Lung (tissue), 12 donors: ENCODE data around the gene TMX1. TPM values are rescaled to one million over a fixed set of nuclear protein-coding genes. Genes with fewer than 3 reads are reported as not detected.

Experiments
- ATAC-seq: fragments of 200-7000 bp; cut with Tn5 transposase; one replicate; pipeline ENCODE4 v1.9.1; 2020; ENCODE audit warnings: moderate number of reproducible peaks; ENCODE audit not compliant: insufficient read depth, low FRiP score
- DNase-seq, 3 donors: peaks; one replicate each; pipeline ENCODE4 v3.0.0-alpha.2; 2013 to 2017
- H3K27ac ChIP-seq, 2 donors: one replicate each; pipeline ENCODE4 v1.5.1; 2013; ENCODE audit warnings: mild to moderate bottlenecking in 2 of 2, moderate library complexity in 2 of 2, control low read depth in 1 of 2, inconsistent platforms in 1 of 2, low read depth in 1 of 2, low read length in 1 of 2
- H3K27me3 ChIP-seq, 3 donors: one replicate each; pipeline ENCODE4 v1.5.1; 2013; ENCODE audit warnings: low read length in 2 of 3; ENCODE audit not compliant: control insufficient read depth in 3 of 3, insufficient read depth in 3 of 3
- H3K36me3 ChIP-seq, 4 donors: one replicate each; pipeline ENCODE4 v1.5.1; 2013; ENCODE audit warnings: low read length in 4 of 4, mild to moderate bottlenecking in 1 of 4, moderate library complexity in 1 of 4; ENCODE audit not compliant: control insufficient read depth in 4 of 4, insufficient read depth in 4 of 4
- H3K4me1 ChIP-seq, 5 donors: one replicate each; pipeline ENCODE4 v1.5.1; 2013; ENCODE audit warnings: low read length in 5 of 5, mild to moderate bottlenecking in 2 of 5, moderate library complexity in 1 of 5; ENCODE audit not compliant: control insufficient read depth in 5 of 5, insufficient read depth in 5 of 5
- H3K4me3 ChIP-seq: one replicate; pipeline ENCODE4 v1.5.1; 2013; ENCODE audit warnings: mild to moderate bottlenecking, control low read depth, moderate library complexity
- H3K9ac ChIP-seq, 2 donors: one replicate each; pipeline ENCODE4 v1.5.1; 2013; ENCODE audit warnings: low read length in 2 of 2, control low read depth in 1 of 2; ENCODE audit not compliant: insufficient read depth in 1 of 2
- H3K9me3 ChIP-seq, 4 donors: one replicate each; pipeline ENCODE4 v1.5.1; 2013; ENCODE audit warnings: low read length in 3 of 4, mild to moderate bottlenecking in 1 of 4, moderate library complexity in 1 of 4; ENCODE audit not compliant: control insufficient read depth in 4 of 4, insufficient read depth in 3 of 4
- WGBS, 2 donors: extraction: QIAGEN DNeasy Blood & Tissue Kit; methylation state at CpG; one replicate each; pipeline ENCODE4 v1.1.7; 2013; 5-methylcytosine and 5-hydroxymethylcytosine counted together
- polyA plus RNA-seq, 2 donors: library from polyadenylated mRNA; stranded (reverse); fragments of 200-250 nt; gene quantifications; one replicate each; pipeline ENCODE4 v1.2.1, GENCODE V29; 2013
- total RNA-seq, 2 donors: library from RNA; depleted of rRNA in 1 of 2; stranded (reverse); fragments of >200 nt in 1 of 2; gene quantifications; one replicate each; pipeline ENCODE4 v1.2.1, GENCODE V29; 2014 to 2021
- TF ChIP-seq, protein P1 (sequence below): IDR thresholded peaks from 2 replicates; pipeline ENCODE4 v1.5.1; 2012; ENCODE audit warnings: mild to moderate bottlenecking; ENCODE audit errors: control extremely low read depth, extremely low read depth
- donor health status: control.
- donor health status: control.
- donor health status: Bipolar disorder and iron deficiency.
- donor health status: healthy.
- donor health status: DM: yes; HTN: yes; CAD: no.

The TMX1 gene
- total and polyA plus RNA-seq, 4 donors, result 6.8 to 31.7 (median 26.3) TPM

DNA sequence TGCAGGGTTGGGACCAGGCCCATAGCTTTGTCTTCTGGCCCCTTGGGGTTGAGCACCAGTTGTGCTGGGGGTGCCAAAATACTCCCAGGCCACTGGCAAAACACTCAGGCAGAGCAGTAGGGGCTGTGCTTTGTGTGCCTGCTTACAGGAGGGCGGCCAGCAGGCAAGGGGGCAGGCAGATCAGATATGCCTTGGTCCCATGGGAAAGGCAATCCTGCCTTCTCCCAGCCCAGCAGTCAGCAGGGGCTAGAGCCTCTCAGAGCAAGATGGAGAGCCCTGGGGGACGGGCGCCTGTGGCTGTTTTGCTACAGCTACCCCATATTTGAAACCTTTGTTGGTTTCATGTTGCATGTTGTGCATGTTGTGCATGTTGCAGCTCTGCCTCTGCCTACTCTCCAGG, 36.2 kb upstream of the TMX1 start:
- peaks cover 0 to 2% (median 0%) of the 10 kb centered on the region in 4 donors for H3K9me3 ChIP-seq
- ATAC-seq (no peak), DNase-seq (no peak)
- no peaks in the 10 kb centered on the region for H3K36me3 ChIP-seq
- peaks cover 0 to 2% (median 2%) of the 10 kb centered on the region in 3 donors for H3K27me3 ChIP-seq
- no peaks in the 10 kb centered on the region for H3K4me1 ChIP-seq
- TF ChIP-seq, protein P1, sequence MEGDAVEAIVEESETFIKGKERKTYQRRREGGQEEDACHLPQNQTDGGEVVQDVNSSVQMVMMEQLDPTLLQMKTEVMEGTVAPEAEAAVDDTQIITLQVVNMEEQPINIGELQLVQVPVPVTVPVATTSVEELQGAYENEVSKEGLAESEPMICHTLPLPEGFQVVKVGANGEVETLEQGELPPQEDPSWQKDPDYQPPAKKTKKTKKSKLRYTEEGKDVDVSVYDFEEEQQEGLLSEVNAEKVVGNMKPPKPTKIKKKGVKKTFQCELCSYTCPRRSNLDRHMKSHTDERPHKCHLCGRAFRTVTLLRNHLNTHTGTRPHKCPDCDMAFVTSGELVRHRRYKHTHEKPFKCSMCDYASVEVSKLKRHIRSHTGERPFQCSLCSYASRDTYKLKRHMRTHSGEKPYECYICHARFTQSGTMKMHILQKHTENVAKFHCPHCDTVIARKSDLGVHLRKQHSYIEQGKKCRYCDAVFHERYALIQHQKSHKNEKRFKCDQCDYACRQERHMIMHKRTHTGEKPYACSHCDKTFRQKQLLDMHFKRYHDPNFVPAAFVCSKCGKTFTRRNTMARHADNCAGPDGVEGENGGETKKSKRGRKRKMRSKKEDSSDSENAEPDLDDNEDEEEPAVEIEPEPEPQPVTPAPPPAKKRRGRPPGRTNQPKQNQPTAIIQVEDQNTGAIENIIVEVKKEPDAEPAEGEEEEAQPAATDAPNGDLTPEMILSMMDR, result no peak
- no peak overlapping the region for H3K4me3 ChIP-seq
- WGBS, 2 donors, result 95 to 97% methylated on average over 3 of the region's 3 CpGs
- no peak overlapping the region for H3K9ac ChIP-seq
- no peak overlapping the region for H3K27ac ChIP-seq

DNA sequence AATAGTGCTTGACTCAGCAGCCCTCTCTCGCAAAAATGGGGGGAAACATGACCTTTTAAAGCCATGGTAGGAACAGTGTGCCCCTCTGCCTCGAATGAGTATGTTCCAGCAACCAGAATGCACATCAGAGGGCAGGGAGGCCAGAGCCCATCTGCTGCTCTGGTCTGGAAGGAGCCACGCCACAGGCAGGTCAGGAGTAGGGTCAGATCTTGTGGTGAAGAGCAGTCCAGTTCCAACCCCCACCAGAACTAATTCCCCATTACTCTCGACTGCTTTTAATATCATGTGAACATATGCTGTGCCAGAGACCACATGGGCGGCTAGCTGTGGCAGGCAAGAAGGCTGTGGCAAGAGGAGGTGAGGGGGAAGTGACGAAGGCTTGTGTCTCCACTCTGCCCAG, 34.6 kb upstream of the TMX1 start:
- H3K27ac ChIP-seq, result no peak overlapping the region
- WGBS, 2 donors, result 66 to 76% methylated on average over 6 of the region's 6 CpGs
- no peaks in the 10 kb centered on the region for H3K36me3 ChIP-seq
- ATAC-seq, result no peak
- peaks cover 0 to 2% (median 2%) of the 10 kb centered on the region in 3 donors for H3K27me3 ChIP-seq
- no peak overlapping the region for H3K4me3 ChIP-seq
- peaks cover 0 to 2% (median 0%) of the 10 kb centered on the region in 4 donors for H3K9me3 ChIP-seq
- DNase-seq, result no peak
- TF ChIP-seq, protein P1, result no peak
- no peaks in the 10 kb centered on the region for H3K4me1 ChIP-seq
- no peak overlapping the region for H3K9ac ChIP-seq

DNA sequence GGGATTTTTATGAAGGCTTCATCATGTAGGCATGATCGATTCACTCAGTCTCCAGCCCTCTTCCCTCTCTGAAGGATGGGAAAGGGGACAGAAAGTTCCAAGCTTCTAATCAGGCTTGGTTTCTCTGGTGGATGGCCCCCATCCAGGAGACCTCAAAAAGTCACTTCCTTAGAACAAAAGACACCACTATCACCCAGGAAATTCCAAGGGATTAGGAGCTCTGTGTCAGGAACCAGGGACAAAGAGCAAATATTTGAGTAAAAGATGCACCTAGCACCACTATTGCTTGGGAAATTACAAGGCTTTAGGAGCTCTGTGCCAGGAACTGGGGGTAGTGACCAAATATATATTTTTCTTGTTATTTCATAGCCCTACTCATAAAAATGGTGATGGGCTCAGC, 33.6 kb upstream of the TMX1 start:
- TF ChIP-seq, protein P1, result no peak
- Histone ChIP-seq H3K27ac (no peak overlapping the region), H3K4me3 (no peak overlapping the region), H3K4me1 (no peaks in the 10 kb centered on the region), H3K27me3 (peaks cover 0 to 2% (median 2%) of the 10 kb centered on the region in 3 donors), H3K36me3 (no peaks in the 10 kb centered on the region), H3K9me3 (peaks cover 0 to 2% (median 0%) of the 10 kb centered on the region in 4 donors), H3K9ac (no peak overlapping the region)
- 96 to 100% methylated on average over 1 of the region's 1 CpG for WGBS, 2 donors
- DNase-seq (no peak), ATAC-seq (no peak)

DNA sequence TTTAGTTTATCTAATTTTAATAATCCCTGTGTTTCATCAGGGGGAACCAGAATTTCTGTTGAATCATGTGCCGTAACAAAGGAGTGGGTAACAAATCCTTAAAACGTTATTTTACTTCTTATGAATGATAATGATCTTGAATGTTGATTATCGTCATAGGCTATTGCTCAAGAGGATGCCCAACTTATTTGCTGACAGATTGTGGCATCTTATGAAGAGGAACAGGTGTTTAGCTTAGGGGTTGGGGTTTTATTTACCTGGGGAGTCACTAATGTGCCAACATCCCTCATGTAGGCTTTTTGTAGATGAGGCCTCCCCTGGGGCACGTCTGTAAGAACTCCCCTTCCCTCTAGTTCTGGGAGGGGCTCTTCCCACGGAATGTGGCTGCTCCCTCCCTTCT, 32.4 kb upstream of the TMX1 start:
- WGBS, 2 donors, result 51 to 53% methylated on average over 5 of the region's 5 CpGs
- Histone ChIP-seq H3K27ac (no peak overlapping the region), H3K27me3 (peaks cover 0 to 2% (median 2%) of the 10 kb centered on the region in 3 donors), H3K9me3 (peaks cover 0 to 2% (median 0%) of the 10 kb centered on the region in 4 donors), H3K9ac (no peak overlapping the region), H3K4me3 (no peak overlapping the region), H3K4me1 (no peaks in the 10 kb centered on the region), H3K36me3 (no peaks in the 10 kb centered on the region)
- no peak for ATAC-seq
- no peak for DNase-seq
- TF ChIP-seq, protein P1, result no peak
